GM12872 (cell line): ENCODE results near the gene SPTBN5.
A peak's percentile ranks its signal among the peaks of the same experiment; 100 is the strongest.

Experiments used
- TF ChIP-seq, protein P1 (sequence below): IDR thresholded peaks from 3 replicates; pipeline ENCODE4 v1.5.1; 2011; ENCODE audit warnings: low read depth, mild to moderate bottlenecking, low read length, moderate library complexity; ENCODE audit not compliant: insufficient read depth

Gene SPTBN5

DNA sequence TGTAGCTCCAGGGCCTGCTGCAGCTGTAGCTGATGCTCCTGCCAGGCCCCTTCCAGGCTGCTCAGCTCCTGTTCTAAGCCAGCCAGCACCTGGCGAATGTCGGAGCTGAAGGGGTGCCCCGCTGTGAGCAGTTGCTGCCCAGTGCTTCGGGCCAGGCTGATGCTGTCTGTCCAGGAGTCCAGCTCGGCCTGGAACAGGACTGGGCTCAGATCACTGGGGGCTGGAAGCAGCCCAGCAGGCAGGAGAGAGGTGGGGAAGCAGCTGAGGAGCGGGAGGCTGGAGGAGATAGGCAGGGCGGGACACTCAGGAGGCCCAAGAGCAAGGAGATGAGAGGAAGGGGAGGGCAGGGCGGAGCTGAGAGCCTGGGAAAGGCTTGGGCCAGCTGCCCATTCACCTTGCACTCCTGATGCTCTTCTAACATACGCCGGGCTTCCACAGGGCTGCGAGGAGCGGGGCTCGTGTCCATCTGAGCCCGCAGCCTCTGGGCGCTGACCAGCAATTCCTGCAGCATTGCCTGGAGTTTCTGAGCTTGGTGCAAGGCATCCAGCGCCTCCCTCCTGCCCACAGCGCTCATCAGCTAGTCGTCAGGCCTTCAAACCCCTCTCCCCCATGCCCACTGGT lies 32.0 kb downstream of the SPTBN5 start:
- TF ChIP-seq, protein P1, sequence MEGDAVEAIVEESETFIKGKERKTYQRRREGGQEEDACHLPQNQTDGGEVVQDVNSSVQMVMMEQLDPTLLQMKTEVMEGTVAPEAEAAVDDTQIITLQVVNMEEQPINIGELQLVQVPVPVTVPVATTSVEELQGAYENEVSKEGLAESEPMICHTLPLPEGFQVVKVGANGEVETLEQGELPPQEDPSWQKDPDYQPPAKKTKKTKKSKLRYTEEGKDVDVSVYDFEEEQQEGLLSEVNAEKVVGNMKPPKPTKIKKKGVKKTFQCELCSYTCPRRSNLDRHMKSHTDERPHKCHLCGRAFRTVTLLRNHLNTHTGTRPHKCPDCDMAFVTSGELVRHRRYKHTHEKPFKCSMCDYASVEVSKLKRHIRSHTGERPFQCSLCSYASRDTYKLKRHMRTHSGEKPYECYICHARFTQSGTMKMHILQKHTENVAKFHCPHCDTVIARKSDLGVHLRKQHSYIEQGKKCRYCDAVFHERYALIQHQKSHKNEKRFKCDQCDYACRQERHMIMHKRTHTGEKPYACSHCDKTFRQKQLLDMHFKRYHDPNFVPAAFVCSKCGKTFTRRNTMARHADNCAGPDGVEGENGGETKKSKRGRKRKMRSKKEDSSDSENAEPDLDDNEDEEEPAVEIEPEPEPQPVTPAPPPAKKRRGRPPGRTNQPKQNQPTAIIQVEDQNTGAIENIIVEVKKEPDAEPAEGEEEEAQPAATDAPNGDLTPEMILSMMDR, result no peak

DNA sequence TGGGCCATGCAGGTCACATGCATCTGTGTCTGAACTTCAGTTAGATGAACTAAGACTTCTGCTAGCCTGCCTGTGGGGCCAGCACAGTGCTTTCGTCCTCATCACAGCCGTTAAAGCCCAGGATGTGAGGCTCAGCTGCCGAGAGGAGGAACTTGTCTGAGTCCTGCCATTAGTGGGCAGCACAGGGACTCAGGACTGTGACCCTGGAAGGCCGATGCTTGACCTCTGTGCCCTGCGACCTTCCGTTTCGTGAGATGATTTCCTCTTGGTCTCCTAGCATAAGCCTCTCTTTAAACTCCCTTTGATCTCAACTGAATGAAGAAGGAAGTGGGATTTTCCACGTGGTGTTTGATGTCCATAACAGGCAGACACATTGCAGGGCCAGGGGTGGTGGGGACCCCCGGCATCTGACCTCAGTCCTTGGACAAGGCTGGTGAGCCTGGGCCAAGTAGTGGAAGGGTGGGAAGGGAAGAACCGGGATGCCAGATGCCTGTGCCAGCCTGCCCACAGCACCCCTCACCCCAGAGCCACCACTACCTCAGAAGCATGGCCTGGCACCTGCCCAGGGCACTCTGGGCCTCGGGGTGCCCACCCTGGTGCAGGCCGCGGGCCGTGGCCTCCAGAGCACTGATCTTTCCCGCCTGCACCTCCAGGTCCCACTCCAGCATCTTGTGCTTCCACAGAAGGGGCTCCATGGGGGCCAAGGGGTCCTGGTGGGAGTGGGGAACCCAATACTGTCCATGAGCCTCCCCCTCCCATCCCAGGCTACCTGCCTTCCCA lies 33.6 kb downstream of the SPTBN5 start:
- TF ChIP-seq, protein P1, result peak; percentile 32; the same call in 2 of the 3 replicates

DNA sequence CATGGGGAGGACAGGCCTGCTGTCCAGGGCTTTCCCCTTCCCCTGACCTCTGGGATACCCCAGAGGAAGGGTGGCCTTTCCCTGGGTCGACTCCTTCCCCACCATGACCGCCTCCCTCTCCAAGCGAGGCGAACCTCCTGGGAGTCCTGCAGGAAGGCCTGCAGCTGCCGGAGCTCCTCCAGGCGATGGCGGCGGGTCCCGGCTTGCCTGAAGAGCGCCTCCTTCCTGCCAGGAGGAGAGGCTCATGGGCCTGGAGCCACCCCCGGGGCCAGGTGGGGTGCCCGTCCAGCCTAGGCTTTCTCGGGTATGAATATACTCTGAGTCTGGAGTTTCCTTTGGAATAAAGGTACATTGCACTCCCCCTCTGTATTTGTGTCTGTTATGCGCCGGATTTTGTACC lies 35.1 kb downstream of the SPTBN5 start:
- TF ChIP-seq, protein P1, result no peak

DNA sequence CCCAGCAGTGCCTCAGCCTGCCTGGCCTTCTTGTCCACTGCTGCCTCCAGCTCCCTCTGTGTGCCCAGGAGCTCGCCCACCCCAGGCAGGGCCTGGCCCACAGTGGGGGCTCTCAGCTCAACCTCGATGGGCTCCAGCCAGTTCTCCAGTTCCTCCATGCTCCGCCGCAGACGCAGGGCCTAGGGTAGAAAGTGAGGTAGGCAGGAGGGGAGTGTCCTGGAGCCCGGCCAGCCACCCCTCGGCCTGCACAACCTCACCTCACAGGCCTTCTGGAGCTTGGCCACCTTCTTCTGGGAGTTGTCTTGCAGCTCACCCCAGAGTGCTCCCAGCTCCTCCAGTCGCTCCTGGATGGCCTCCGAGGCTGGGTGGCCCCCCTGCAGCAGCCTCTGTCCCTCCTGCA lies 36.5 kb downstream of the SPTBN5 start:
- TF ChIP-seq, protein P1, result no peak

DNA sequence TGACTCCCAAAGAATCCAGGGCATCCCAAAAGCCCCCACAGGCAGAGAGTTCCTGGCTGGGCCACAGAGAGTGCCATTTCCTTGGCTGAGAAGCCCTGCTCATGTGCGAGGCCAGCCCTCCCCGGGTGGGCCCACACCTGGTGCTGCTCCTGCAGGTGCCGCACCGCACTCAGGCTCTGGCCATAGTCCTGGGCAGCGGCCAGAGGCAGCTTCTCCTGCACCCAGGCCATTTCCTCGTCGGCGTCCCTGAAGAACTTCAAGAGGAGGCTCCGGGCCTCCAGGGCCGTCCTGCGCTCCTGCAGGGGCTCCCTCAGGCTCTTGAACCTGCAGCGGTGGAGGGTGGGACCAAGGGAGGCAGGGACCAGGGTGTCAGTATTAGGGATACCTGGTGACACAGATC lies 37.1 kb downstream of the SPTBN5 start:
- TF ChIP-seq, protein P1, result no peak

DNA sequence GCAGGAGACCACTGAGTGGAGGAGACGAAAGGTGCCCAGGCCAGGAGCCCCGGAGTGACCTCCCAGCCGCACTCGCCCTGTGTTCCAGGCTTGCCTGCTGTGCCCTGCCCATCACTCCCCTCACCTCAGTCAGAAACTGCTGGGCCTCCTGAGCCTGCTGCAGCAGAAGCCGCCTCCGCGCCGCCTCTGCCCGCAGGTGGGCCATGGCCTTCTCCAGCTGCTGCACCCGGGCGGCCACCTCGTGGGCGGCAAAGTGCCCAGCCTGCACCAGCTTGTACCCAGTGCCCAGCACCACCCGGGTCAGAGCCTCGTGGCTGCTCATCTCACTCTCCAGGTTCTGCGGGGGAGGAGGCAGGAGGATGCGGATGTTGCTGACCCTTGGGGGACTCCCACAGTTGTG lies 37.6 kb downstream of the SPTBN5 start:
- TF ChIP-seq, protein P1, result no peak

DNA sequence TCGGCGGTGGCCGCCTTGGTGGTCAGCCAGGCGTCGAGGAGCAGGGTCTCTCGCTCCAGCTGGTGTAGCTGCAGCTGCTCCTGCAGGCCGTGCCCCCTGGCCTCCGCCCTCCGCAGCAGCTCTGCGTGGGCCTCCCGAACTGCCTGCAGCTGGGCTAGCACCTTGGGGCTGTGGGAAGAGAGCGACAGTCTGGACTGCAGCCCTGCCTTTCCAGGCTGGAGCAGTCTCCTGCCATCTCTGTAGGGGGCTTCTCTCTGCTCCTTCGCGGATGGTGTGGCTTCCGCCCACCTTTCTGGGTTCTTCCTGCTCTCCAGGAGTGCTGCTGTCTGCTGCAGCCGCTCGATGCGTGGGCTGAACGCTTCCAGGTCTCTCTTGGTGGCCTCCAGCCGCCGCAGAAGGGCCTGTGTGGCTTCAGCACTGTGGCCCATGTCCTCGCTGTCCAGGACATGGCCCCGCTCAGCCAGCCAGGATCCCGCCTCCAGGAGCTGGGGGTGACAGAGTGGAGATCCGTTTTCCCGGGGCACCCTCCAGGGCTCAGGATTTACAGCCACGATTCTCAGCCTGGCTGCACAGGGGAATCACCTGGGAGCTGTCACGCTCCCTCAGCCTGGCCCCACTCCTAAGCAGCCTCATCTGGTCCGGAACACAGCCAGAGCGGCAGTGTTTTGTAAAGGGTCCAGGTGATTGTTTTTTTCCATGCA lies 38.4 kb downstream of the SPTBN5 start:
- TF ChIP-seq, protein P1, result no peak
